ENCODE data around the gene MIPOL1.

DNA sequence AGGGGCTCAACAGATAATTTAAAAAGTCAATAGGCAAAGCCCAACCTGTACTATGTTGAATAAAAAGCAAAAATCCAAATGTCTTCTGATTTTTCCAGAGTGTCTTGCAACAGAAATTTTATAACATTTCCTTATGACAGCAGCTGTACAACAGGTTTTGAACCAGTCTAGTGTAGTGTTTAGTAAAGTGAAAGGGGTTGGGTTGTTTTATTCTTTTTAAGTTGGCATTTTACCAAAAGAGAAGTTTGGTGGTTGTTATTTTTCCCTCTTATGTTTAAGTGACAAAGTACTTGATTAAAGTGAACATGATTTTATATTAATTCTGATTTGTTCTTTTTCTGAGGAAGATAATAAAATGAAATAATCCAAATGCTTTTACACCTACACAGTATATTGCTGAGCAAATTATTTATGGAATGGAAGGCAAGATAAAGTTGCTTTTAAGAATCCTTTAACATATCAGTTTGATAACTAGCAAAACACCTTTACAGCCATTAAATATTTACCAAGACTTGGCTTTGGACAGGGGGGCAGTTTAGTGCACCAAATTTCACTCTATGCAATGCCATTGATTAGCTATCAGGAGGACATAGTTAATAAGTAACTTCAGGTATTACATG lies 268.4 kb downstream of the MIPOL1 start:
- TF ChIP-seq, protein P1, sequence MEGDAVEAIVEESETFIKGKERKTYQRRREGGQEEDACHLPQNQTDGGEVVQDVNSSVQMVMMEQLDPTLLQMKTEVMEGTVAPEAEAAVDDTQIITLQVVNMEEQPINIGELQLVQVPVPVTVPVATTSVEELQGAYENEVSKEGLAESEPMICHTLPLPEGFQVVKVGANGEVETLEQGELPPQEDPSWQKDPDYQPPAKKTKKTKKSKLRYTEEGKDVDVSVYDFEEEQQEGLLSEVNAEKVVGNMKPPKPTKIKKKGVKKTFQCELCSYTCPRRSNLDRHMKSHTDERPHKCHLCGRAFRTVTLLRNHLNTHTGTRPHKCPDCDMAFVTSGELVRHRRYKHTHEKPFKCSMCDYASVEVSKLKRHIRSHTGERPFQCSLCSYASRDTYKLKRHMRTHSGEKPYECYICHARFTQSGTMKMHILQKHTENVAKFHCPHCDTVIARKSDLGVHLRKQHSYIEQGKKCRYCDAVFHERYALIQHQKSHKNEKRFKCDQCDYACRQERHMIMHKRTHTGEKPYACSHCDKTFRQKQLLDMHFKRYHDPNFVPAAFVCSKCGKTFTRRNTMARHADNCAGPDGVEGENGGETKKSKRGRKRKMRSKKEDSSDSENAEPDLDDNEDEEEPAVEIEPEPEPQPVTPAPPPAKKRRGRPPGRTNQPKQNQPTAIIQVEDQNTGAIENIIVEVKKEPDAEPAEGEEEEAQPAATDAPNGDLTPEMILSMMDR (IDR thresholded peaks at IDR 0.05) = no peak
- TF ChIP-seq POLR2A (IDR thresholded peaks at IDR 0.05) = no peak
